H54 (cell line): ENCODE data around the gene DDX1.

ENCODE experiments used
- DNase-seq: peaks from one replicate; pipeline ENCODE4 v3.0.0; 2011; ENCODE audit warnings: low spot score, mixed read lengths; ENCODE audit not compliant: insufficient read length
- FAIRE-seq: peaks from 3 replicates; lab custom pipeline; 2011; peaks lifted over from hg19 to GRCh38; lab: Jason Lieb, UNC
- POLR2A ChIP-seq: IDR thresholded peaks from 2 replicates; pipeline ENCODE4 v1.6.1; 2011; ENCODE audit warnings: low read depth, mild to moderate bottlenecking, low read length

Gene DDX1

GRCh38 chr2:15641530-15641982 is 49.9 kb downstream of the DDX1 start:
- TF ChIP-seq POLR2A, result no peak
- DNase-seq (no peak), FAIRE-seq (no peak)

GRCh38 chr2:15642011-15642814 is 50.5 kb downstream of the DDX1 start:
- DNase-seq, result no peak
- TF ChIP-seq POLR2A, result no peak

GRCh38 chr2:15642815-15643500 is 51.3 kb downstream of the DDX1 start:
- no peak for FAIRE-seq
- no peak for TF ChIP-seq POLR2A
- no peak for DNase-seq

More at GRCh38 chr2:15642011-15642814, 50.5 kb downstream of the DDX1 start:
- no peak for FAIRE-seq

GRCh38 chr2:15643791-15644585 is 52.3 kb downstream of the DDX1 start:
- TF ChIP-seq POLR2A, result no peak
- FAIRE-seq (no peak), DNase-seq (no peak)

GRCh38 chr2:15645300-15645699 is 53.6 kb downstream of the DDX1 start:
- DNase-seq (no peak), FAIRE-seq (no peak)
- no peak for TF ChIP-seq POLR2A

GRCh38 chr2:15645720-15646385 is 54.2 kb downstream of the DDX1 start:
- DNase-seq, result no peak
- FAIRE-seq, result no peak
- no peak for TF ChIP-seq POLR2A

GRCh38 chr2:15646661-15647060 is 55.0 kb downstream of the DDX1 start:
- FAIRE-seq (no peak), DNase-seq (no peak)
- no peak for TF ChIP-seq POLR2A

GRCh38 chr2:15647622-15648590 is 56.2 kb downstream of the DDX1 start:
- DNase-seq (no peak), FAIRE-seq (no peak)
- TF ChIP-seq POLR2A, result no peak

- no peak for DNase-seq
- TF ChIP-seq POLR2A, result no peak
- FAIRE-seq, result no peak
Measured at GRCh38 chr2:15648593-15649525, 57.2 kb downstream of the DDX1 start.

GRCh38 chr2:15649561-15650255 is 58.0 kb downstream of the DDX1 start:
- FAIRE-seq (no peak), DNase-seq (no peak)
- TF ChIP-seq POLR2A, result no peak

GRCh38 chr2:15650616-15651366 is 59.1 kb downstream of the DDX1 start:
- no peak for FAIRE-seq
- TF ChIP-seq POLR2A, result no peak
- no peak for DNase-seq
